Left hindlimb (tissue), 1 donor: ENCODE results near the gene FOXK1.
"Not testable (repeated sequence)": the region's sequence is repeated elsewhere in the genome, so short reads cannot be mapped to it uniquely, and the experiment has no call there.

Experiments
- DNase-seq: peaks from one replicate; pipeline ENCODE4 v3.0.0-alpha.2; 2018

FOXK1 gene

DNA sequence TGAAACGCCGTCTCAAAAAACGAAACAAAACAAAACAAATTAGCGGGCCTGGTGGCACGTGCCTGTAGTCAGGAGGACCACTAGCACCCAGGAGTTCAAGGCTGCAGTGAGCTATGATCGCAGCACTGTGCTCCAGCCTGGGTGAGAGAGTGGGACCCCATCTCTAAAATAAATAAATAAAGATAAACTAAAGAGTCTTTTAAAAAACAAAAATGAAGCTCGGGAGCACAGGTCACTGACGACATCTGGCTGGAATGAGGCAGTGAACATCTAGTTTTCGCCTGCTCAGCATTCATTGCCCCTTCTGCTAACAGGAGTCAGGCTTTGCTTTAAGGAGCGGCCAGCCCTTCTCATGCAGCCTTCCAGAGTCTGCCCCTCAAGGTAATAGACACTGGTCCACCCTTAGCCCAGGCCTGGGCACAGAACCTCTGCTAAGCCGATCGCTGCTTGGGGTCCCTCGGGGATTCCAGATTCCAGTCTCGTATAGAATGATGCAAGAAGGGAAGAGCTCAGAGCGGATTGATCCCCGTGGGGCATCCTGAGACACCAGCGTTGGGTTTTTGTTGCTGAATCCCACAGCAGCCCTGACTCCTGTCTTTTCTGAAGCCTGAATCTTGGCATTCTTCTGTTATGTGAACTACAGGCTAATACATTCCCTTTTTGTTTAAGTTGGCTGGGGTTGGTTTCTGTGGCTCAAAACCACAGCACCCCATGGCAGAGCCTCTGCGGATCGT is 14.2 kb upstream of the FOXK1 start:
- DNase-seq: peak; percentile 69

DNA sequence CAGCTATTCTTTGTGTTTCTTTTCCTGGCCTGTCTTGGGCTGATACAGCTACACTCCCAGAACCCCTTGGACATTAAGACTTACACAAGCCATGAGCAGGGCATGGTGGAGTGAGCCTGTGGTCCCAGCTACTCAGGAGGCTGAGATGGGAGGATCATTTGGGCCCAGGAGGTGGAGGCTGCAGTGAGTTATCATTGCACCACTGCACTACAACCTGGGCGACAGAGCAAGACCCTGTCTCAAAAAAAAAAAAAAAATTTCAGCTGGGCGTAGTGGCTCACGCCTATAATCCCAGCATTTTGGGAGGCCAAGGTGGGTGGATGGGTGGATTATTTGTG is 13.6 kb upstream of the FOXK1 start:
- no peak for DNase-seq

DNA sequence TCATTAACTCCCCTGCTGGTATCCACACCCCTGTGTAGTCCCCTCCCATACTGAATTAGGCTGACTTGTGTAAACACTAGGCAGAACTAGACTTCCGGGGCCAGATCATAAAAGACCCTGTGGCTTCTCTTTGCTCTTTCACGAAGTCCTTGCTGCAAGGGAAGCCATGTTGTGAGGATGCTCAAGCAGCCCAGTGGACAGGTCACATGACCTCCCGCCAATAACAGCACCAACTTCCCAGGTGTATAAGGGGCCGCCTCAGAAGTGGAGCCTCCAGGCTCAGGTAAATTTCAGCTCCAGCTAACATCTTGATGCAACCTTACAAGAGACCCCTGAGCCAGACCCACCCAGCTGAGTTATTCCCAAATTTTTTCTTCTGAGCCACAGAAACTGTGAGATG is 11.3 kb upstream of the FOXK1 start:
- no peak for DNase-seq

GRCh38 chr7:4675771-4676367 is 6.2 kb upstream of the FOXK1 start:
- DNase-seq: no peak

DNA sequence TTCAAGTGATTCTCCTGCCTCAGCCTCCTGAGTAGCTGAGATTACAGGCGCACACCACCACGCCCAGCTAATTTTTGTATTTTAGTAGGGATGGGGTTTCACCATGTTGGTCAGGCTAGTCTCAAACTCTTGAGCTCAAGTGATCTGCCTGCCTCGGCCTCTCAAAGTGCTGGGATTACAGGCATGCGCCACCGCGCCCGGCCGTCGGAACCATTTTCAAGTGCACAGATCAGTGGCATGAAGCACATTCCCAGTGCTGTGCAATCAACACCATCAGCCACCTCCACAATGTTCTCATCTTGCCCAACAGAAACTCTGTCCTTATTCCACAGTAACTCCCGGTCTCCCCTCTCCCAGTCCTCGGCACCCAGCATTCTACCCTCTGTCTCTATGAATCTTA is 4.6 kb upstream of the FOXK1 start:
- DNase-seq: not testable (repeated sequence)

- DNase-seq: no peak
Observed at GRCh38 chr7:4681218-4681851, 760 bp upstream of the FOXK1 start.

DNA sequence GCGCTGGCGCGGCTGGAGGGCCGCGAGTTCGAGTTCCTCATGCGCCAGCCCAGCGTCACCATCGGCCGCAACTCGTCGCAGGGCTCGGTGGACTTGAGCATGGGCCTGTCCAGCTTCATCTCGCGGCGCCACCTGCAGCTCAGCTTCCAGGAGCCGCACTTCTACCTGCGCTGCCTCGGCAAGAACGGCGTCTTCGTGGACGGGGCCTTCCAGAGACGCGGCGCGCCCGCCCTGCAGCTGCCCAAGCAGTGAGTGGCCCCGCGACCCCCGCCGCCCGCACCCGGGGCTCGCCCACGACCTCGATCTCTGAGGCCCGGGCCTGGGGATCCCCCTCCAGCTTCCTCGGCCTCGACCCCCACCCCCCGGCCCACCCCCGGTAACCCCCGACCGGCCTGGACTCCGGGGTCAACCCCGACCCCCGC is 537 bp downstream of the FOXK1 start:
- DNase-seq: peak; percentile 61

DNA sequence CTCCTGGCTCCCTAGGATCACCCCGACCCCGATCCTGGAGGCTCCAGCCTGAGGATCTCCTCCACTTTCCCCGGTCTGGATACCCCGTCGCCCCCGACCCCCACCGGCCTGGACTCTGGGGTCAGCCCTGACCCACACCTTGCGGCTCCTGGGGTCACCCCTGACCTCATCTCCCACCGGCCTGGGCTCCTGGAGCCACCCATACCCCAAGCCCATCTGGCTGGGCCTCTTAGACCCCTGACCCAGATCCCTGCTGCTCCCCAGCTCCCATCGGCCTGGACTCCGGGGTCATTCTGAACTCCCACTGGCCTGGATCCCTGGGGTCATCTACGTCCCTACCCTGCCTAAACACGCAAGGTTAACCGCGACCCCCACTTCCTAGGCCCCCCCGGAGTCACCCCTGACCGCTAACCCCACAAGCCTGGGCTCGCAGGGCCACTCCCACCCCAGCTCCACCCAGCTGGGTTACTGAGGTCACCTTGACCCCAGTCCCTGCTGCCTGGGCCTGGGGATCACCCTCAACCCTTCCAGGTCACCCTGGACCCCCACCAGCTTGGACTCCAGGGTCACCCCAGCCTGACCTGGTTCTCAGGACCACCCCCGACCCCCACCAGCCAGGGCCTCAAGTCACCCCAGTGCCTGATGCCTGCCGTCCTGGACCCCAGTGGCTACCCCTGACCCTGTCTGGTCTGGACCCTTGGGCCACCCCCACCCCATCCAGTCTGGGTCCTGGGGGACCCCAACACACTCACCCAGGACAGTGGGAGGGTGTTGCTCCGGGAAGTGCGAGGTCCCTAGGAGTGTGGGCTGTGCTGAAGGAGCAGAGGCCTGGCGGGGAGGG is 1.2 kb downstream of the FOXK1 start:
- peak; percentile 42 for DNase-seq

GRCh38 chr7:4683884-4684565 is 1.9 kb downstream of the FOXK1 start:
- no peak for DNase-seq

GRCh38 chr7:4684846-4685245 is 2.8 kb downstream of the FOXK1 start:
- no peak for DNase-seq

- not testable (repeated sequence) for DNase-seq
Observed at GRCh38 chr7:4685676-4686075, 3.6 kb downstream of the FOXK1 start.

GRCh38 chr7:4687956-4688355 is 5.9 kb downstream of the FOXK1 start:
- no peak for DNase-seq

GRCh38 chr7:4689151-4689550 is 7.1 kb downstream of the FOXK1 start:
- DNase-seq: no peak

GRCh38 chr7:4689668-4690067 is 7.6 kb downstream of the FOXK1 start:
- no peak for DNase-seq

- DNase-seq: no peak
Observed at GRCh38 chr7:4690953-4691856, 9.1 kb downstream of the FOXK1 start.

DNA sequence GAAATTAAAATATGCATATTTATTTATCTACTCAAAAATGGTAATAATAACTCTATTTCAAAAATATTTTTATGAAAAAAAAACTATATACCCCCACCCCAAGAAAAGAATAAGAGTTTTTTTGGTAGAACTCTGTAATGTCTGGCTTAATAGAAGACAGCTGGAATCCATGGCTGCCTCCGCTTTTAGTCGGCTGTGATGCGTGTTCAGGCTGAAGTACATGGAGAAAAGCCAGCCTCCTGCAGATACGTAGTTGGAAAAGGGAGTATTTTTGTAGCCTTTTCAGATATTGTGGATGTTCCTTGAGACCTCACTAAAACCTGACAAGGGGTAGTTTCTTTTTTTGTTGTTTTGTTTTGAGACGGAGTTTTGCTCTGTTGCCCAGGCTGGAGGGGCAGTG is 10.0 kb downstream of the FOXK1 start:
- no peak for DNase-seq

DNA sequence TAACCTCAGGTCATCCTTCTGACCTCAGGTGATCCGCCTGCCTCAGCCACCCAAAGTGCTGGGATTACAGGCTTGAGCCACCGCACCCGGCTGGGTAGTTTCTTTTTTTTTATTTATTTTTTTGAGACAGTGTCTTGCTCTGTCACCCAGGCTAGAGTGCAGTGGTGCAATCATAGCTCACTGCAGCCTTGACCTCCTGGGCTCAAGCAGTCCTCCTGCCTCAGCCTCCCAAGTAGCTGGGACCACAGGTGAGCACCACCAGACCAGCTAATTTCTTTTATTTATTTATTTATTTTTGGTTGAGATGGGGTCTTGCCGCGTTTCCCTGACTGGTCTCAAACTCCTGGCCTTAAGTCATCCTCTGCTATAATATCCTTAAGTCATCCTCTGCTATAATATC is 10.5 kb downstream of the FOXK1 start:
- DNase-seq: not testable (repeated sequence)

GRCh38 chr7:4693152-4693551 is 11.1 kb downstream of the FOXK1 start:
- no peak for DNase-seq

GRCh38 chr7:4693749-4694148 is 11.7 kb downstream of the FOXK1 start:
- no peak for DNase-seq

DNA sequence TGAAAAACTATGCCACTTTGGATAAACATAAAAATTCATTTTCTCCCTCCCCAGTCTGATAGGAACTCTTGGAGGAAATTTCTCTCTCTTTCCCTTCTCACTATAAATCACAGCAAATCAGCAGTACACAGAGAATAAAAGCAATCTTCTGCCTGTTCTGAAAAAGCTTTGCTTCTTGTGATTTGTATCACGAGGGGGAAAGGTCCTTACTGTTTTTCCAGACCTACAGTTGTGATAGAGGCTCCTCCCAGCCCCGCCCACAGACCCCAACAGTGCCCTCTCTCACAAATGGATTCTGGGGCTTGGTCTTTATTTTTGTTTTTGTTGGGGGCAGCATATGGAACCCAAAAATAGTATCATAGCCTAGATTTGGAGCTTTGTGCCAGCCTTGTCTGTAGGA is 12.2 kb downstream of the FOXK1 start:
- DNase-seq: no peak

GRCh38 chr7:4698707-4699275 is 16.7 kb downstream of the FOXK1 start:
- DNase-seq: no peak
